ENCODE data around the gene STK32C. TPM values are rescaled to one million over a fixed set of nuclear protein-coding genes. Genes with fewer than 3 reads are reported as not detected.

STK32C gene
- total RNA-seq, 1 experiment from 2014 or later = 13.9 TPM

GRCh38 chr10:132189810-132190422 is 117.8 kb downstream of the STK32C start:
- Histone ChIP-seq H3K4me2 (no peak overlapping the region), H3K79me2 (ENCODE audit: low read depth) (no peaks in the 10 kb centered on the region), H3K9me2 (ENCODE audit: insufficient read depth) (no peaks in the 10 kb centered on the region), H4K20me1 (ENCODE audit: insufficient read depth) (no peaks in the 10 kb centered on the region), H3K4me3 (no peak overlapping the region), H3K36me3 (ENCODE audit: low read depth) (no peaks in the 10 kb centered on the region), H3K27ac (no peak overlapping the region), H3K27me3 (ENCODE audit: insufficient read depth, low read depth) (no peaks in the 10 kb centered on the region), H2AFZ (no peak overlapping the region), H3K9me3 (ENCODE audit: insufficient read depth, low read depth) (no peaks in the 10 kb centered on the region), H3F3A (ENCODE audit: insufficient read depth, low read depth) (no peaks in the 10 kb centered on the region), H3K4me1 (replicated peaks; ENCODE audit: insufficient read depth) (no peaks in the 10 kb centered on the region)
- intact Hi-C loops (cut with micrococcal nuclease; ENCODE audit: unreplicated experiment) = no loop called here
- BruUV-seq (replicated peaks) = no TSS peak
- DNase-seq = no peak
- ChIA-PET POLR2A (ENCODE audit: unreplicated experiment) (no interaction called here), CTCF (no interaction called here)
- TF ChIP-seq CTCF (conservative IDR thresholded peaks at IDR 0.05) (no peak), EZH2 (IDR thresholded peaks at IDR 0.05; ENCODE audit: low read depth) (no peak)

GRCh38 chr10:132189016-132189415 is 118.7 kb downstream of the STK32C start:
- no peak for TF ChIP-seq CTCF (conservative IDR thresholded peaks at IDR 0.05)
- TF ChIP-seq EZH2 (IDR thresholded peaks at IDR 0.05; ENCODE audit: low read depth) = no peak
- Histone ChIP-seq H3K4me3 (no peak overlapping the region), H3K9me3 (ENCODE audit: insufficient read depth, low read depth) (no peaks in the 10 kb centered on the region), H3K27ac (no peak overlapping the region), H3K4me2 (no peak overlapping the region), H3K36me3 (ENCODE audit: low read depth) (no peaks in the 10 kb centered on the region), H3F3A (ENCODE audit: insufficient read depth, low read depth) (no peaks in the 10 kb centered on the region), H3K27me3 (ENCODE audit: insufficient read depth, low read depth) (no peaks in the 10 kb centered on the region), H3K9me2 (ENCODE audit: insufficient read depth) (no peaks in the 10 kb centered on the region), H2AFZ (no peak overlapping the region), H3K79me2 (ENCODE audit: low read depth) (no peaks in the 10 kb centered on the region), H4K20me1 (ENCODE audit: insufficient read depth) (no peaks in the 10 kb centered on the region), H3K4me1 (replicated peaks; ENCODE audit: insufficient read depth) (no peaks in the 10 kb centered on the region)
- no peak for DNase-seq
- CTCF ChIA-PET = no interaction called here
- intact Hi-C loops (cut with micrococcal nuclease; ENCODE audit: unreplicated experiment) = no loop called here
- POLR2A ChIA-PET (ENCODE audit: unreplicated experiment) = no interaction called here
- BruUV-seq (replicated peaks) = no TSS peak

GRCh38 chr10:132188331-132188730 is 119.4 kb downstream of the STK32C start:
- BruUV-seq (replicated peaks) = no TSS peak
- Histone ChIP-seq H3F3A (ENCODE audit: insufficient read depth, low read depth) (no peaks in the 10 kb centered on the region), H4K20me1 (ENCODE audit: insufficient read depth) (no peaks in the 10 kb centered on the region), H3K4me3 (no peak overlapping the region), H3K9me2 (ENCODE audit: insufficient read depth) (no peaks in the 10 kb centered on the region), H3K9me3 (ENCODE audit: insufficient read depth, low read depth) (no peaks in the 10 kb centered on the region), H3K79me2 (ENCODE audit: low read depth) (no peaks in the 10 kb centered on the region), H3K4me2 (no peak overlapping the region), H3K27me3 (ENCODE audit: insufficient read depth, low read depth) (no peaks in the 10 kb centered on the region), H3K27ac (no peak overlapping the region), H2AFZ (no peak overlapping the region), H3K4me1 (replicated peaks; ENCODE audit: insufficient read depth) (no peaks in the 10 kb centered on the region), H3K36me3 (ENCODE audit: low read depth) (no peaks in the 10 kb centered on the region)
- no peak for DNase-seq
- intact Hi-C loops (cut with micrococcal nuclease; ENCODE audit: unreplicated experiment) = no loop called here
- TF ChIP-seq EZH2 (IDR thresholded peaks at IDR 0.05; ENCODE audit: low read depth) (no peak), CTCF (conservative IDR thresholded peaks at IDR 0.05) (no peak)
- ChIA-PET POLR2A (ENCODE audit: unreplicated experiment) (no interaction called here), CTCF (no interaction called here)
